MM.1S (cell line): ENCODE measurements around the gene FER.

Source experiments
- DNase-seq: peaks from one replicate; pipeline ENCODE4 v3.0.0-alpha.2; 2015
- H2AFZ ChIP-seq: fragments of 300-600 bp; sonication (generic); 2 replicates; pipeline ENCODE4 v1.6.0; 2016; ENCODE audit warnings: antibody characterized with exemption, low read length
- H3F3A ChIP-seq: fragments of 300-600 bp; sonication (generic); 2 replicates; pipeline ENCODE4 v1.6.1; 2016; ENCODE audit warnings: mild to moderate bottlenecking, antibody characterized with exemption, low read length, moderate library complexity, mixed read lengths; ENCODE audit not compliant: insufficient read depth
- H3K27ac ChIP-seq: fragments of 300-600 bp; sonication (generic); 2 replicates; pipeline ENCODE4 v1.5.1; 2016; ENCODE audit warnings: mild to moderate bottlenecking, low read length
- H3K27me3 ChIP-seq: fragments of 300-600 bp; sonication (generic); replicated peaks from 2 replicates; pipeline ENCODE4 v1.6.0; 2016; ENCODE audit warnings: low read length; ENCODE audit not compliant: insufficient read depth
- H3K36me3 ChIP-seq: fragments of 300-600 bp; sonication (generic); replicated peaks from 2 replicates; pipeline ENCODE4 v1.6.1; 2016; ENCODE audit warnings: mild to moderate bottlenecking, low read length, mixed read lengths; ENCODE audit not compliant: insufficient read depth
- H3K4me1 ChIP-seq: fragments of 300-600 bp; sonication (generic); 2 replicates; pipeline ENCODE4 v1.6.1; 2016; ENCODE audit warnings: low read length, mixed read lengths
- H3K4me2 ChIP-seq: fragments of 300-600 bp; sonication (generic); 2 replicates; pipeline ENCODE4 v1.6.0; 2016; ENCODE audit warnings: low read depth, low read length
- H3K4me3 ChIP-seq: fragments of 300-600 bp; sonication (generic); 2 replicates; pipeline ENCODE4 v1.5.1; 2016; ENCODE audit warnings: low read length, mixed read lengths
- H3K79me2 ChIP-seq: fragments of 300-600 bp; sonication (generic); 2 replicates; pipeline ENCODE4 v1.6.1; 2016; ENCODE audit warnings: mixed run types, low read length, mixed read lengths
- H3K9ac ChIP-seq: fragments of 300-600 bp; sonication (generic); 2 replicates; pipeline ENCODE4 v1.6.1; 2016; ENCODE audit warnings: low read length, mixed read lengths
- H3K9me2 ChIP-seq: fragments of 300-600 bp; sonication (generic); replicated peaks from 2 replicates; pipeline ENCODE4 v1.6.1; 2016; ENCODE audit warnings: mild to moderate bottlenecking, low read length, mixed read lengths; ENCODE audit not compliant: insufficient read depth
- H3K9me3 ChIP-seq: fragments of 300-600 bp; sonication (generic); replicated peaks from 2 replicates; pipeline ENCODE4 v1.6.1; 2016; ENCODE audit warnings: mild to moderate bottlenecking, low read length, mixed read lengths; ENCODE audit not compliant: insufficient read depth
- H4K20me1 ChIP-seq: fragments of 300-600 bp; sonication (generic); 2 replicates; pipeline ENCODE4 v1.6.1; 2016; ENCODE audit warnings: mild to moderate bottlenecking, low read length, moderate library complexity, mixed read lengths; ENCODE audit not compliant: insufficient read depth
- CTCF ChIP-seq: fragments of 300-600 bp; sonication (generic); IDR thresholded peaks from 2 replicates; pipeline ENCODE4 v1.5.1; 2016; ENCODE audit warnings: antibody characterized with exemption, low read length, mixed read lengths
- EZH2 ChIP-seq: fragments of 300-600 bp; sonication (generic); optimal IDR thresholded peaks from 2 replicates; pipeline ENCODE3; 2017; ENCODE audit warnings: low read depth, mild to moderate bottlenecking, antibody characterized with exemption, low read length, mixed read lengths
- EZH2phosphoT487 ChIP-seq: fragments of 300-600 bp; sonication (generic); IDR thresholded peaks from 2 replicates; pipeline ENCODE4 v1.6.1; 2018; ENCODE audit warnings: antibody characterized with exemption, low read length

Gene FER

GRCh38 chr5:109145139-109145538, 397.4 kb downstream of the FER start:
- H3K9me3 ChIP-seq = no peaks in the 10 kb centered on the region
- no peak overlapping the region for H3K27ac ChIP-seq
- H3K4me2 ChIP-seq = no peak overlapping the region
- H3F3A ChIP-seq = no peaks in the 10 kb centered on the region
- H3K9me2 ChIP-seq = no peaks in the 10 kb centered on the region
- H3K4me1 ChIP-seq = no peaks in the 10 kb centered on the region
- no peaks in the 10 kb centered on the region for H3K79me2 ChIP-seq
- H3K9ac ChIP-seq = no peak overlapping the region
- H3K27me3 ChIP-seq = no peaks in the 10 kb centered on the region
- no peak for TF ChIP-seq CTCF
- TF ChIP-seq EZH2 = no peak
- no peak for TF ChIP-seq EZH2phosphoT487
- H3K4me3 ChIP-seq = no peak overlapping the region
- no peaks in the 10 kb centered on the region for H3K36me3 ChIP-seq
- no peak overlapping the region for H2AFZ ChIP-seq
- no peaks in the 10 kb centered on the region for H4K20me1 ChIP-seq
- DNase-seq = no peak

- H3F3A ChIP-seq = no peaks in the 10 kb centered on the region
- no peak overlapping the region for H3K4me3 ChIP-seq
- H2AFZ ChIP-seq = no peak overlapping the region
- no peaks in the 10 kb centered on the region for H3K27me3 ChIP-seq
- H3K4me1 ChIP-seq = no peaks in the 10 kb centered on the region
- no peaks in the 10 kb centered on the region for H3K79me2 ChIP-seq
- H3K27ac ChIP-seq = no peak overlapping the region
- no peaks in the 10 kb centered on the region for H3K9me2 ChIP-seq
- TF ChIP-seq EZH2 (no peak), EZH2phosphoT487 (no peak), CTCF (no peak)
- H3K36me3 ChIP-seq = no peaks in the 10 kb centered on the region
- H4K20me1 ChIP-seq = no peaks in the 10 kb centered on the region
- no peak overlapping the region for H3K9ac ChIP-seq
- no peak for DNase-seq
- H3K4me2 ChIP-seq = no peak overlapping the region
- no peaks in the 10 kb centered on the region for H3K9me3 ChIP-seq
Measured at GRCh38 chr5:109146591-109146990, 398.9 kb downstream of the FER start.

- TF ChIP-seq EZH2phosphoT487 = no peak
- TF ChIP-seq CTCF = no peak
- H3K4me3 ChIP-seq = no peak overlapping the region
- no peak overlapping the region for H3K27ac ChIP-seq
- no peaks in the 10 kb centered on the region for H3K9me3 ChIP-seq
- no peaks in the 10 kb centered on the region for H3K36me3 ChIP-seq
- no peaks in the 10 kb centered on the region for H3K4me1 ChIP-seq
- H2AFZ ChIP-seq = no peak overlapping the region
- H4K20me1 ChIP-seq = no peaks in the 10 kb centered on the region
- H3F3A ChIP-seq = no peaks in the 10 kb centered on the region
- H3K27me3 ChIP-seq = no peaks in the 10 kb centered on the region
- no peaks in the 10 kb centered on the region for H3K9me2 ChIP-seq
- H3K4me2 ChIP-seq = no peak overlapping the region
- H3K79me2 ChIP-seq = no peaks in the 10 kb centered on the region
- no peak for DNase-seq
- H3K9ac ChIP-seq = no peak overlapping the region
Measured at GRCh38 chr5:109152565-109152964, 404.9 kb downstream of the FER start.

- Histone ChIP-seq H3K9ac (no peak overlapping the region), H3K9me2 (no peaks in the 10 kb centered on the region), H3K4me1 (no peaks in the 10 kb centered on the region), H3K9me3 (no peaks in the 10 kb centered on the region), H3K36me3 (no peaks in the 10 kb centered on the region), H3K79me2 (no peaks in the 10 kb centered on the region), H3K27me3 (no peaks in the 10 kb centered on the region), H3K27ac (no peak overlapping the region), H4K20me1 (no peaks in the 10 kb centered on the region), H3K4me3 (no peak overlapping the region), H3K4me2 (no peak overlapping the region), H3F3A (no peaks in the 10 kb centered on the region), H2AFZ (no peak overlapping the region)
- TF ChIP-seq CTCF (no peak), EZH2phosphoT487 (no peak)
- no peak for DNase-seq
Measured at GRCh38 chr5:109155625-109156024, 407.9 kb downstream of the FER start.
